Measurements from ENCODE around the gene DUX4.
"Not testable (repeated sequence)": the region's sequence is repeated elsewhere in the genome, so short reads cannot be mapped to it uniquely, and the experiment has no call there.

DNA sequence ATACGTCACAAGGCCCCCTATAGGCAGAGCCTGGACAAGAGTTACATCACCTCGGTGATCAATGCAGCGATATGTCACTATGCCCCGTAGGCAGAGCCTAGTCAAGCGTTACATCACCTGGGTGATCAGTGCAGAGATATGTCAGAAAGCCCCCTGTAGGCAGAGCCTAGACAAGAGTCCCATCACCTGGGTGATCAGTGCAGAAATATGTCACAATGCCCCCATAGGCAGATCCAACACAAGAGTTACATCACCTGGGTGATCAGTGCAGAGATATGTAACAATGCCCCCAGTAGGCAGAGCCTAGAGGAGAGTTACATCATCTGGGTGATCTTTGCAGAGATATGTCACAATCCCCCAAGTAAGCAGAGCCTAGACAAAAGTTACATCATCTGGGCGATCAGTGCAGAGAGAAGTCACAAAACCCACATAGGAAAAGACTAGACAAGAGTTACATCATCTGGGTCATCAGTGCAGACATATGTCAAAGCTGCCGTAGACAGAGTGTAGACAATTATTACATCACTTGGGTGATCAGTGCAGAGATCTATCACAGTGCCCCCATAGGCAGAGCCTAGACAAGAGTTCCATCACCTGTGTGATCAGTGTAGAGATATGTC, 8.0 kb downstream of the DUX4 start:
- not testable (repeated sequence) for TF ChIP-seq POLR2A (IDR thresholded peaks at IDR 0.05; ENCODE audit: low read length); GATA1 (IDR thresholded peaks at IDR 0.05; ENCODE audit: low read depth, low read length)
